GM18505 (cell line): Measurements from ENCODE around the gene PHACTR3.

ENCODE experiments used
- ATAC-seq: cut with Tn5 transposase; IDR thresholded peaks from one replicate; pipeline ENCODE4 v1.9.1; 2021; ENCODE audit not compliant: unreplicated experiment
- POLR2A ChIP-seq: IDR thresholded peaks from 4 replicates; pipeline ENCODE4 v1.6.1; 2011; ENCODE audit warnings: borderline replicate concordance; ENCODE audit not compliant: insufficient read depth, insufficient read length; ENCODE audit errors: extremely low read depth

PHACTR3 gene

GRCh38 chr20:59644371-59644939 lies 40.1 kb downstream of the PHACTR3 start:
- ATAC-seq = no peak
- no peak for TF ChIP-seq POLR2A

DNA sequence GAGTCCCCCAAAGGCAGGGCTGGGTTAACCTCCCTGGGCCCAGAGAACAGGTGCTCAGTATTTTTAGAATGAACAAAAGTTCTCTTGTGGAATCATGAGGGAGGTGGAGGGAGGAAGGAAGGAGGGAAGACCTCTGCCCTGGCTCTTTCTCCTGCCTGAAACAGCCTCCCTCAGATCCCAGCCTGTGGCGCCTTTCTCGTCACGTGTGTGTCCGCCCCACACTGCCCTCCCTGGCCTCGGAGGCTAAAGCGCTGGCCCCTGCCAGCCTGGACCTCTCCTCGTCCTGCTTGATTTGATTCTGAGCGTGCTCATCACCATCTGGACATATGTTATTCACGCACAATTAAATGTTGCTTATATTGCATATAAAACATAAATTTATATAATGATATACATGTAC lies 40.9 kb downstream of the PHACTR3 start:
- no peak for ATAC-seq
- TF ChIP-seq POLR2A = no peak

- no peak for TF ChIP-seq POLR2A
- no peak for ATAC-seq
Observed at GRCh38 chr20:59645761-59646171, 41.4 kb downstream of the PHACTR3 start.

DNA sequence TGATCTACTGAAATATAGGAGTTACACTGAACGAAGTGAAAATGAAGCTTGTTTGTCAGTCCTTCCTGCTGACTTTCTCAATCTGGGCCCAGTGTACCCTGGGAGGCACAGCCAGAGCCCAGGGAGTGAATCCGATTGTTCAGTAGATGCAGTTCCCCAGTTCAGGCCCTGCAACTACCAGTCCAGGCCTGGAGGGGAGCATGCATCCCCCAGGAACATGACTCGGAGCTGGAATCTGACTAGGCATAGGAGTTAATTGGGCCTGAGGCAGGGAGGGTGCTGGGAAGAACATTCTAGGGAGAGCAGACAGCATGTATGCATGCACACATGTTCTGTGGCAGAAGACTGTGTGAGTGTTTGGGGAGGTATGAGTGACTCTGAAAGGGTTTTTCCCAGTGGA lies 42.1 kb downstream of the PHACTR3 start:
- ATAC-seq = no peak
- TF ChIP-seq POLR2A = no peak

DNA sequence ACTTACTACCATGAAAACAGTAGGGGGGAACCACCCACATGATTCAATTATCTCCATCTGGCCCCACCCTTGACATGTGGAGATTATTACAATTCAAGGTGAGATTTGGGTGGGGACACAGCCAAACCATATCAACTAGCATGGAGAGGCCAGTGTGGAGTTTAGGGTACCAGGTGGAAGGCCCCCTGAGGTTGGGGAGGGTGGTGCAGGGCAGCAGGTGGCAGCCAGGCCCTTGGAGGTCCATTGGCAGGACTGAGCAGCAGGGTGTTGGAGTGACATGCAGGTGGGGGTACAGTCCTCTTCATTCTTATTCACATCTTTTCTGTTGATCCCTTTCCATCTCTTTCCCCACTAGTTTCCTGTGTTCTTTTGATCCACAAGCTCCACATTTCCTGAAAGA lies 42.9 kb downstream of the PHACTR3 start:
- no peak for ATAC-seq
- TF ChIP-seq POLR2A = no peak

- no peak for TF ChIP-seq POLR2A
- no peak for ATAC-seq
Observed at GRCh38 chr20:59648466-59649070, 44.2 kb downstream of the PHACTR3 start.

- no peak for ATAC-seq
- no peak for TF ChIP-seq POLR2A
Observed at GRCh38 chr20:59650418-59650817, 46.1 kb downstream of the PHACTR3 start.

GRCh38 chr20:59652381-59652780 lies 48.0 kb downstream of the PHACTR3 start:
- ATAC-seq = no peak
- no peak for TF ChIP-seq POLR2A

- no peak for ATAC-seq
- no peak for TF ChIP-seq POLR2A
Observed at GRCh38 chr20:59656417-59656816, 52.1 kb downstream of the PHACTR3 start.

DNA sequence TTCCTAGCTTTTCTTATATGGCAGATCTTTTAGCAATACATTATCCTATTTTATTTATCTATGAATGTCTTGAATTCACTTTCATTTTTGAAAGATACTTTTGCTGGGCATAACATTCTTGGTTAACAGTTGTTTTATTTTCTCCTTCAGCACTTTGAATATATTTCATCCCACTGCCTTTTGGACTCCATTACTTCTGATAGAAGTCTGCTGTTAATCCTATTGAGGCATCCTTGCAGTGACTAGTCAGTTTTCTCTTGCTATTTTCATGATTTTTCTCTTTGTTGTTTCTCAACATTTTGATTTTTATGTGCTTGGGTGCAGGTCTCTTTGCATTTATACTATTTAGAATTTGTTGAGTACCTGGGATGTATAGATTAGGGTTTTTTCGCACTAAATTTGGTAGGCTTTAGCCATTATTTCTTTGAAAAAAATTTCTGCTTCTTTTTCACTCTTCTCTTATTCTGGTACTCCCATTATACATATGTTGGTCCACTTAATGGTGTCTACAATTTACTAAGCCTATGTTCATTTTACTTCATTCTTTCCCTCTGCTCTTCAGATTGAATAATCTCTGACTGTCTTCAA lies 53.2 kb downstream of the PHACTR3 start:
- TF ChIP-seq POLR2A = no peak
- ATAC-seq = no peak

GRCh38 chr20:59660471-59660870 lies 56.1 kb downstream of the PHACTR3 start:
- no peak for TF ChIP-seq POLR2A
- ATAC-seq = no peak

DNA sequence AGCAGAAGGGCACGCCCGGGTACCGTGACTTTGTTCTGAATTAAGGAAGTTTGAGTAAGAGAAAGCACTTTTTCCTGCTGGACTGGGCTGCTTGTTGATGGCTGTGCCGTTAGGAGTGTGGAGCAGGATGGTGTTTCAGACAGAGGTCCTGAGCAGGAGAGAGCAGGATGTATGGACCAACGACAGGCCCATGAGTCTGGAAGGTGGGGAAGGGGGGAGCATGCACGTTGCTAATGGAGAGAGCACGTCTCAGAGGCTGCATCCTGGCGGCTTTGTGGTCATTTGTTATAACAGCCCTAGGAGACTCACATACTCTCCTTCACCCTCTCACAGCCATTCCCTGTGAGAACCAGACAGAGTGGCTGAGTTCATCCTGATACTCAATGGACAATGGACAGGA lies 56.8 kb downstream of the PHACTR3 start:
- no peak for ATAC-seq
- TF ChIP-seq POLR2A = no peak

DNA sequence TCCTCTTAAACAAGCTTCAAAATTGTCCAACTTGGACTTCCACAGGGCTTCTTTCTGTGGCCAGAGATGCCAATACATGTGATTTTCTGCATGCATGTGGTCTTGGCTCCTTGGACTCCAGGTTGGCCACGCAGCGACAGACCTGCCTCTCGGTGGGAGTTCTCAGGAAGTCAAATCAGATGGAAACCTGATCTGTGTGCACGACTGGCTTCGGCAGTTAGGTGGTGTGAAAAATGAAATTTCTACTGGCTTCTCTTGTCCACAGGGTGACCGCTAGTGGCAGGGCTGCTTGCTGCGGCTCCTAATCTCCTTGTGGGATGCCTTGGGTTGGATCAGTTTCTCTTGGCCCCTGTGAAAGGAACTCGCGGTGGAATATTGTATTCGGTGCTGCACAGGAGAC lies 57.3 kb downstream of the PHACTR3 start:
- ATAC-seq = no peak

DNA sequence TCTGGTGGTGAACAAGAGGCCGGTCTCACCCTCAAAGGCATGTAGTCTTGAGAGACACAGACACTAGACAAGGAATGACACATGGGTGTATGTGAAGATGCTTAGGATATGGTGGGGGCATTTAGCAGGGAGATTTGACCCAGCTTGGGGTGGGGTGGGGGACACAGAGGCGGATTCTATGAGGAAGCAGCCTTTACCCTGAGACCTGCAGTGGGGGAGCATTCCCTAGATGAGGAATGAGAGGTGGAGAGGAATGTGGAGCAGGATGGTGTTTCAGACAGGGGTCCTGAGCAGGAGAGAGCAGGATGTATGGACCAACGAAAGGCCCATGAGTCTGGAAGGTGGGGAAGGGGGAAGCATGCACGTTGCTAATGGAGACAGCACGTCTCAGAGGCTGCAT lies 57.8 kb downstream of the PHACTR3 start:
- no peak for TF ChIP-seq POLR2A
- no peak for ATAC-seq

More for the DNA sequence above, 57.3 kb downstream of the PHACTR3 start:
- no peak for TF ChIP-seq POLR2A
